WTC11 (cell line): Measurements from ENCODE around the gene PRKAR2B.

Source experiments
- CBFB ChIP-seq: sonication (generic); formaldehyde crosslinking; IDR thresholded peaks from 2 replicates; pipeline ENCODE4 v1.8.1; 2022; ENCODE audit warnings: mild to moderate bottlenecking, low read depth, missing genetic modification reagents
- CTCF ChIP-seq: fragments of 200-600 bp; IDR thresholded peaks from 2 replicates; pipeline ENCODE4 v1.8.0; 2022; ENCODE audit warnings: antibody characterized with exemption
- ELF4 ChIP-seq: sonication (generic); formaldehyde crosslinking; IDR thresholded peaks from 2 replicates; pipeline ENCODE4 v1.8.1; 2022; ENCODE audit warnings: low read depth, mild to moderate bottlenecking, moderate library complexity, missing genetic modification reagents
- EMX1 ChIP-seq: fragments of 250-450 bp; sonication (Bioruptor Pico); IDR thresholded peaks from 2 replicates; pipeline ENCODE4 v1.8.0; 2021; ENCODE audit warnings: mild to moderate bottlenecking
- HMGA2 ChIP-seq: fragments of 250-450 bp; sonication (Bioruptor Pico); IDR thresholded peaks from 2 replicates; pipeline ENCODE4 v1.4.0; 2021; ENCODE audit warnings: mild to moderate bottlenecking, moderate library complexity
- JAZF1 ChIP-seq: fragments of 250-450 bp; sonication (Bioruptor Pico); IDR thresholded peaks from 2 replicates; pipeline ENCODE4 v1.9.0; 2021; ENCODE audit warnings: moderate library complexity, mild to moderate bottlenecking, inconsistent platforms
- NFYB ChIP-seq: sonication (generic); formaldehyde crosslinking; conservative IDR thresholded peaks from 2 replicates; pipeline ENCODE4 v1.8.0; 2022; ENCODE audit warnings: low read depth, missing genetic modification reagents
- ZNF121 ChIP-seq: sonication (generic); formaldehyde crosslinking; IDR thresholded peaks from 2 replicates; pipeline ENCODE4 v1.8.0; 2023; ENCODE audit warnings: missing genetic modification reagents
- ZNF281 ChIP-seq: sonication (generic); formaldehyde crosslinking; IDR thresholded peaks from 2 replicates; pipeline ENCODE4 v1.8.0; 2023; ENCODE audit warnings: mild to moderate bottlenecking, missing genetic modification reagents
- TF ChIP-seq, protein P1 (sequence below): fragments of 250-450 bp; sonication (Bioruptor Pico); IDR thresholded peaks from 2 replicates; pipeline ENCODE4 v1.9.0; 2021; ENCODE audit warnings: moderate library complexity, mild to moderate bottlenecking, inconsistent platforms, borderline replicate concordance
- TF ChIP-seq, protein P2 (sequence below): sonication (generic); formaldehyde crosslinking; IDR thresholded peaks from 2 replicates; pipeline ENCODE4 v1.8.1; 2023; ENCODE audit warnings: mild to moderate bottlenecking, missing genetic modification reagents, moderate library complexity

DNA sequence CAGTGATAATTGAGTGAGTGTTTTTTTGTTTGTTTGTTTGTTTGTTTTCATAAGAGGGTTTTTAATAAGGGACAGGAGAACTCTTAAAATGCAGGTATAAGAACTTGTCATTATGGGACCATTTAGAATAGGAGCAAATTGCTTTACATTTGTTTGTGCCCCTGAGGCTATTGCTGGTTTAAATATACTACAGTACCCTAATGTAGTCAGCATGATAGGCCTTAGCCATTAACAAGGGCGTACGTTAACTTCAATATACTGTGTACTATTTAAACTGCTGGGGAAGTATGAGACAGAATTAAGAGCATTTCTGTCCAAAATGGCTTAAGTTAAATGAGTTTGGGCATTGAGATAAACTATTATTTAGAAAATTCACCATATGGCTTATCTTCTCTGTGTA, 26.2 kb downstream of the PRKAR2B start:
- no peak for TF ChIP-seq CTCF
- TF ChIP-seq ELF4 (CRISPR knock-in tag): no peak
- no peak for TF ChIP-seq ZNF121 (CRISPR knock-in tag)
- TF ChIP-seq ZNF281 (CRISPR knock-in tag): no peak
- TF ChIP-seq JAZF1 (CRISPR knock-in tag): no peak
- no peak for TF ChIP-seq HMGA2 (CRISPR knock-in tag)
- TF ChIP-seq EMX1 (CRISPR knock-in tag): no peak
- TF ChIP-seq, protein P1, sequence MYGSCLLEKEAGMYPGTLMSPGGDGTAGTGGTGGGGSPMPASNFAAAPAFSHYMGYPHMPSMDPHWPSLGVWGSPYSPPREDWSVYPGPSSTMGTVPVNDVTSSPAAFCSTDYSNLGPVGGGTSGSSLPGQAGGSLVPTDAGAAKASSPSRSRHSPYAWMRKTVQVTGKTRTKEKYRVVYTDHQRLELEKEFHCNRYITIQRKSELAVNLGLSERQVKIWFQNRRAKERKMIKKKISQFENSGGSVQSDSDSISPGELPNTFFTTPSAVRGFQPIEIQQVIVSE: no peak
- TF ChIP-seq CBFB (CRISPR knock-in tag): no peak
- TF ChIP-seq, protein P2, sequence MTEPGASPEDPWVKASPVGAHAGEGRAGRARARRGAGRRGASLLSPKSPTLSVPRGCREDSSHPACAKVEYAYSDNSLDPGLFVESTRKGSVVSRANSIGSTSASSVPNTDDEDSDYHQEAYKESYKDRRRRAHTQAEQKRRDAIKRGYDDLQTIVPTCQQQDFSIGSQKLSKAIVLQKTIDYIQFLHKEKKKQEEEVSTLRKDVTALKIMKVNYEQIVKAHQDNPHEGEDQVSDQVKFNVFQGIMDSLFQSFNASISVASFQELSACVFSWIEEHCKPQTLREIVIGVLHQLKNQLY (CRISPR knock-in tag): no peak
- no peak for TF ChIP-seq NFYB (CRISPR knock-in tag)
